HepG2 (cell line): Measurements from ENCODE around the gene RARG. TPM values are rescaled to one million over a fixed set of nuclear protein-coding genes. Genes with fewer than 3 reads are reported as not detected.

Source experiments
- YY1 ChIP-seq: IDR thresholded peaks from 2 replicates; pipeline ENCODE4 v1.6.1; 2011; ENCODE audit warnings: low read length, low read depth, moderate library complexity, mild to moderate bottlenecking; ENCODE audit not compliant: insufficient read depth, insufficient replicate concordance
- ZNF274 ChIP-seq: sonication (generic); formaldehyde crosslinking; IDR thresholded peaks from 2 replicates; pipeline ENCODE4 v1.5.1; 2020; ENCODE audit warnings: mild to moderate bottlenecking, missing genetic modification reagents
- polyA plus RNA-seq, 8 experiments: library from polyadenylated mRNA; depleted of rRNA in 3 of 8; stranded (reverse) in 7 of 8; unstranded in 1 of 8; fragments of >200 nt; fragmentation: Illumina TruSeq in 4 of 8; extraction: Trizol in 4 of 8; gene quantifications; 2 replicates each; pipeline versions ENCODE4 v1.2.1 to v1.2.3, GENCODE V29; 2011 to 2016; ENCODE audit warnings: low read depth in 4 of 8, missing spikeins in 1 of 8, mixed read lengths in 1 of 8; ENCODE audit not compliant: insufficient read depth in 1 of 8
- total RNA-seq, 5 experiments: library from RNA; depleted of rRNA; stranded (reverse); fragments of >200 nt; fragmentation: Illumina TruSeq; extraction: Trizol; gene quantifications; 2 replicates each; pipeline ENCODE4 v1.2.3, GENCODE V29; 2016; ENCODE audit warnings: low read depth in 1 of 5
- TF ChIP-seq, protein P1 (sequence below): sonication (generic); formaldehyde crosslinking; IDR thresholded peaks from 2 replicates; pipeline ENCODE4 v1.9.0; 2021; ENCODE audit warnings: mild to moderate bottlenecking, missing genetic modification reagents
- TF ChIP-seq, protein P2 (sequence below): sonication (generic); formaldehyde crosslinking; IDR thresholded peaks from 2 replicates; pipeline ENCODE4 v1.4.0; 2020; ENCODE audit warnings: low read depth, missing genetic modification reagents

The RARG gene
- total and polyA plus RNA-seq, 2 of the 13 experiments (the other 11 are each of a cell fraction or from before 2014, with no cell fraction given): 0.77 to 1.5 TPM

DNA sequence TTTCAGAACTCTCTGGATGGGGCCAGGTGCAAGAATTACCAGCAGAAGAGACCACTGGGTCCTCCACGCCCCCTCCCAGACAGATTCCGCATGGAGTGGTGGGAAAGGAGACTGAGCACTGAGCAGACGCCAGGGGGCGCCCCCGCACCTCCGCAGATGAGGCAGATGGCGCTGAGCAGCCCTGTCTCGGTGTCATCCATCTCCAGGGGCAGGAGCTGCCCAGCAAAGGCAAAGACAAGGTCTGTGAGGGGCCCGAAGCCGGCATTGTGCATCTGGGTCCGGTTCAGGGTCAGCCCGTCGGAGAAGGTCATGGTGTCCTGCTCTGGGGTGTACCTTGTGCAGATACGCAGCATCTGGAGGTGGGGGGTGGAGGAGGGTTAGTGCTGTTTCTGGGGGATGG, 18.7 kb downstream of the RARG start (continued):
- TF ChIP-seq, protein P1, sequence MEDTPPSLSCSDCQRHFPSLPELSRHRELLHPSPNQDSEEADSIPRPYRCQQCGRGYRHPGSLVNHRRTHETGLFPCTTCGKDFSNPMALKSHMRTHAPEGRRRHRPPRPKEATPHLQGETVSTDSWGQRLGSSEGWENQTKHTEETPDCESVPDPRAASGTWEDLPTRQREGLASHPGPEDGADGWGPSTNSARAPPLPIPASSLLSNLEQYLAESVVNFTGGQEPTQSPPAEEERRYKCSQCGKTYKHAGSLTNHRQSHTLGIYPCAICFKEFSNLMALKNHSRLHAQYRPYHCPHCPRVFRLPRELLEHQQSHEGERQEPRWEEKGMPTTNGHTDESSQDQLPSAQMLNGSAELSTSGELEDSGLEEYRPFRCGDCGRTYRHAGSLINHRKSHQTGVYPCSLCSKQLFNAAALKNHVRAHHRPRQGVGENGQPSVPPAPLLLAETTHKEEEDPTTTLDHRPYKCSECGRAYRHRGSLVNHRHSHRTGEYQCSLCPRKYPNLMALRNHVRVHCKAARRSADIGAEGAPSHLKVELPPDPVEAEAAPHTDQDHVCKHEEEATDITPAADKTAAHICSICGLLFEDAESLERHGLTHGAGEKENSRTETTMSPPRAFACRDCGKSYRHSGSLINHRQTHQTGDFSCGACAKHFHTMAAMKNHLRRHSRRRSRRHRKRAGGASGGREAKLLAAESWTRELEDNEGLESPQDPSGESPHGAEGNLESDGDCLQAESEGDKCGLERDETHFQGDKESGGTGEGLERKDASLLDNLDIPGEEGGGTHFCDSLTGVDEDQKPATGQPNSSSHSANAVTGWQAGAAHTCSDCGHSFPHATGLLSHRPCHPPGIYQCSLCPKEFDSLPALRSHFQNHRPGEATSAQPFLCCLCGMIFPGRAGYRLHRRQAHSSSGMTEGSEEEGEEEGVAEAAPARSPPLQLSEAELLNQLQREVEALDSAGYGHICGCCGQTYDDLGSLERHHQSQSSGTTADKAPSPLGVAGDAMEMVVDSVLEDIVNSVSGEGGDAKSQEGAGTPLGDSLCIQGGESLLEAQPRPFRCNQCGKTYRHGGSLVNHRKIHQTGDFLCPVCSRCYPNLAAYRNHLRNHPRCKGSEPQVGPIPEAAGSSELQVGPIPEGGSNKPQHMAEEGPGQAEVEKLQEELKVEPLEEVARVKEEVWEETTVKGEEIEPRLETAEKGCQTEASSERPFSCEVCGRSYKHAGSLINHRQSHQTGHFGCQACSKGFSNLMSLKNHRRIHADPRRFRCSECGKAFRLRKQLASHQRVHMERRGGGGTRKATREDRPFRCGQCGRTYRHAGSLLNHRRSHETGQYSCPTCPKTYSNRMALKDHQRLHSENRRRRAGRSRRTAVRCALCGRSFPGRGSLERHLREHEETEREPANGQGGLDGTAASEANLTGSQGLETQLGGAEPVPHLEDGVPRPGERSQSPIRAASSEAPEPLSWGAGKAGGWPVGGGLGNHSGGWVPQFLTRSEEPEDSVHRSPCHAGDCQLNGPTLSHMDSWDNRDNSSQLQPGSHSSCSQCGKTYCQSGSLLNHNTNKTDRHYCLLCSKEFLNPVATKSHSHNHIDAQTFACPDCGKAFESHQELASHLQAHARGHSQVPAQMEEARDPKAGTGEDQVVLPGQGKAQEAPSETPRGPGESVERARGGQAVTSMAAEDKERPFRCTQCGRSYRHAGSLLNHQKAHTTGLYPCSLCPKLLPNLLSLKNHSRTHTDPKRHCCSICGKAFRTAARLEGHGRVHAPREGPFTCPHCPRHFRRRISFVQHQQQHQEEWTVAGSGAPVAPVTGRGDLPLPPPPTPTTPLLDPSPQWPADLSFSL (CRISPR knock-in tag): no peak
- TF ChIP-seq ZNF274 (CRISPR knock-in tag) (no peak; the same call in 1 of the 2 replicates), YY1 (peak; percentile 68)
- TF ChIP-seq, protein P2, sequence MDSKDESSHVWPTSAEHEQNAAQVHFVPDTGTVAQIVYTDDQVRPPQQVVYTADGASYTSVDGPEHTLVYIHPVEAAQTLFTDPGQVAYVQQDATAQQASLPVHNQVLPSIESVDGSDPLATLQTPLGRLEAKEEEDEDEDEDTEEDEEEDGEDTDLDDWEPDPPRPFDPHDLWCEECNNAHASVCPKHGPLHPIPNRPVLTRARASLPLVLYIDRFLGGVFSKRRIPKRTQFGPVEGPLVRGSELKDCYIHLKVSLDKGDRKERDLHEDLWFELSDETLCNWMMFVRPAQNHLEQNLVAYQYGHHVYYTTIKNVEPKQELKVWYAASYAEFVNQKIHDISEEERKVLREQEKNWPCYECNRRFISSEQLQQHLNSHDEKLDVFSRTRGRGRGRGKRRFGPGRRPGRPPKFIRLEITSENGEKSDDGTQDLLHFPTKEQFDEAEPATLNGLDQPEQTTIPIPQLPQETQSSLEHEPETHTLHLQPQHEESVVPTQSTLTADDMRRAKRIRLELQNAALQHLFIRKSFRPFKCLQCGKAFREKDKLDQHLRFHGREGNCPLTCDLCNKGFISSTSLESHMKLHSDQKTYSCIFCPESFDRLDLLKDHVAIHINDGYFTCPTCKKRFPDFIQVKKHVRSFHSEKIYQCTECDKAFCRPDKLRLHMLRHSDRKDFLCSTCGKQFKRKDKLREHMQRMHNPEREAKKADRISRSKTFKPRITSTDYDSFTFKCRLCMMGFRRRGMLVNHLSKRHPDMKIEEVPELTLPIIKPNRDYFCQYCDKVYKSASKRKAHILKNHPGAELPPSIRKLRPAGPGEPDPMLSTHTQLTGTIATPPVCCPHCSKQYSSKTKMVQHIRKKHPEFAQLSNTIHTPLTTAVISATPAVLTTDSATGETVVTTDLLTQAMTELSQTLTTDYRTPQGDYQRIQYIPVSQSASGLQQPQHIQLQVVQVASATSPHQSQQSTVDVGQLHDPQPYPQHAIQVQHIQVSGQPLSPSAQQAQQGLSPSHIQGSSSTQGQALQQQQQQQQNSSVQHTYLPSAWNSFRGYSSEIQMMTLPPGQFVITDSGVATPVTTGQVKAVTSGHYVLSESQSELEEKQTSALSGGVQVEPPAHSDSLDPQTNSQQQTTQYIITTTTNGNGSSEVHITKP (CRISPR knock-in tag): no peak
- TF ChIP-seq, all 625 proteins: peak for 51
